Fibroblast of lung (primary cell): Measurements from ENCODE around the gene LRRC61. TPM values are rescaled to one million over a fixed set of nuclear protein-coding genes. Genes with fewer than 3 reads are reported as not detected.

ENCODE experiments used
- DNase-seq, 2 donors: peaks; one replicate each; pipeline versions ENCODE4 v3.0.0 to v3.0.0-alpha.2; 2010; ENCODE audit warnings: low read depth in 2 of 2
- H2AFZ ChIP-seq: 2 replicates; pipeline ENCODE4 v1.5.1; 2012; ENCODE audit warnings: low read length, control low read depth, inconsistent platforms
- H3K27ac ChIP-seq: 2 replicates; pipeline ENCODE4 v1.5.1; 2011; ENCODE audit warnings: low read length, control low read depth; ENCODE audit not compliant: insufficient read depth
- H3K27me3 ChIP-seq: 2 replicates; pipeline ENCODE4 v1.5.1; 2011; ENCODE audit warnings: mild to moderate bottlenecking, low read length; ENCODE audit not compliant: control insufficient read depth, insufficient read depth
- H3K36me3 ChIP-seq: 2 replicates; pipeline ENCODE4 v1.5.1; 2011; ENCODE audit warnings: low read length; ENCODE audit not compliant: control insufficient read depth, insufficient read depth
- H3K4me1 ChIP-seq: 2 replicates; pipeline ENCODE4 v1.5.1; 2011; ENCODE audit warnings: low read length; ENCODE audit not compliant: control insufficient read depth, insufficient read depth; ENCODE audit errors: extremely low read depth
- H3K4me2 ChIP-seq: 2 replicates; pipeline ENCODE4 v1.5.1; 2011; ENCODE audit warnings: low read length, control low read depth; ENCODE audit not compliant: insufficient read depth; ENCODE audit errors: extremely low read depth
- H3K4me3 ChIP-seq, 4 experiments: fragments of 200-600 bp in 1 of 4; sonication (generic) in 1 of 4; replicated peaks in 1 of 4; 2 replicates each; pipeline ENCODE4 v1.5.1; 2011 to 2016; ENCODE audit warnings: low read length in 4 of 4, low read depth in 3 of 4, mild to moderate bottlenecking in 3 of 4, control low read depth in 2 of 4, inconsistent platforms in 1 of 4, mixed read lengths in 1 of 4; ENCODE audit not compliant: insufficient read depth in 1 of 4; ENCODE audit errors: control extremely low read depth in 1 of 4
- H3K79me2 ChIP-seq: 2 replicates; pipeline ENCODE4 v1.5.1; 2012; ENCODE audit warnings: mild to moderate bottlenecking, low read length, inconsistent platforms; ENCODE audit not compliant: control insufficient read depth, insufficient read depth
- H3K9ac ChIP-seq: 2 replicates; pipeline ENCODE4 v1.5.1; 2011; ENCODE audit warnings: mild to moderate bottlenecking, low read length, control low read depth; ENCODE audit not compliant: insufficient read depth
- H3K9me3 ChIP-seq: 2 replicates; pipeline ENCODE4 v1.5.1; 2012; ENCODE audit warnings: low read depth, low read length; ENCODE audit not compliant: control insufficient read depth, insufficient read depth
- H4K20me1 ChIP-seq: 2 replicates; pipeline ENCODE4 v1.5.1; 2011; ENCODE audit warnings: low read length; ENCODE audit not compliant: control insufficient read depth, insufficient read depth; ENCODE audit errors: extremely low read depth
- EZH2 ChIP-seq: IDR thresholded peaks from 2 replicates; pipeline ENCODE4 v1.5.1; 2012; ENCODE audit warnings: low read length, control low read depth, mild to moderate bottlenecking; ENCODE audit errors: missing control alignments
- polyA plus RNA-seq, 2 donors: library from polyadenylated mRNA; depleted of rRNA in 1 of 2; stranded (reverse) in 1 of 2; unstranded in 1 of 2; fragments of >200 nt; gene quantifications; 2 replicates each; pipeline ENCODE4 v1.2.1, GENCODE V29; 2011 to 2012; ENCODE audit warnings: missing spikeins in 1 of 2
- total RNA-seq: library from RNA; depleted of rRNA; stranded (reverse); fragments of >200 nt; gene quantifications from 2 replicates; pipeline ENCODE4 v1.2.1, GENCODE V29; 2014
- TF ChIP-seq, protein P1 (sequence below), 2 donors: IDR thresholded peaks in 1 of 2; conservative IDR thresholded peaks in 1 of 2; 1 replicate in 1 of 2; 2 replicates in 1 of 2; pipeline ENCODE4 v1.5.1; 2011 to 2012; ENCODE audit warnings: low read length in 2 of 2, control low read depth in 1 of 2, inconsistent platforms in 1 of 2, low read depth in 1 of 2, mild to moderate bottlenecking in 1 of 2

Gene LRRC61
- total and polyA plus RNA-seq, 2 donors (not counting 1 experiment from before 2014, with no cell fraction given) = 0.03 to 0.33 TPM

DNA sequence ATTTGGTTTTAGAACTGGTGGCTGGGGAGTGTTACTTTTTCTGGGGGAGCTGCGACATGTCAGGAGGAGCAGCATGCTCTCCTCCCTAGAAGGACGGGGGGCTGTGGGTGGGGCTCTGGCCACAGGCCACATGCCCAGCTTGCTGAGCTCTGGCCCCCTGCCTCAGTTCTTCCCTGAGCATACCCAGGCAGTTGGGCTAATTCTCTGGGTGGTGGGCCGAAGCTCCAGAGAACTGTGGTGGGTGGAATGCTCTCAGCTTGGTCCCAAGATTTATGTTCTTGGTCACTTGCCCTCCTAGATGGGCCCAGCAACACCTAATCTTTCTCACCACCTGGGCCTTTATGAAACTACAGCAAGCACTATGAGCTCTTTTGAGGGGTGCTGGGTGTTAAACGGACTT, 50.9 kb downstream of the LRRC61 start:
- H2AFZ ChIP-seq = no peak overlapping the region
- peaks cover 10% of the 10 kb centered on the region for H3K4me1 ChIP-seq
- H3K27ac ChIP-seq = no peak overlapping the region
- no peaks in the 10 kb centered on the region for H3K27me3 ChIP-seq
- no peak overlapping the region for H3K4me2 ChIP-seq
- no peak overlapping the region for H3K9ac ChIP-seq
- no peak overlapping the region for H3K4me3 ChIP-seq
- H3K9me3 ChIP-seq = no peaks in the 10 kb centered on the region
- peaks cover 38% of the 10 kb centered on the region for H3K79me2 ChIP-seq
- TF ChIP-seq, protein P1, sequence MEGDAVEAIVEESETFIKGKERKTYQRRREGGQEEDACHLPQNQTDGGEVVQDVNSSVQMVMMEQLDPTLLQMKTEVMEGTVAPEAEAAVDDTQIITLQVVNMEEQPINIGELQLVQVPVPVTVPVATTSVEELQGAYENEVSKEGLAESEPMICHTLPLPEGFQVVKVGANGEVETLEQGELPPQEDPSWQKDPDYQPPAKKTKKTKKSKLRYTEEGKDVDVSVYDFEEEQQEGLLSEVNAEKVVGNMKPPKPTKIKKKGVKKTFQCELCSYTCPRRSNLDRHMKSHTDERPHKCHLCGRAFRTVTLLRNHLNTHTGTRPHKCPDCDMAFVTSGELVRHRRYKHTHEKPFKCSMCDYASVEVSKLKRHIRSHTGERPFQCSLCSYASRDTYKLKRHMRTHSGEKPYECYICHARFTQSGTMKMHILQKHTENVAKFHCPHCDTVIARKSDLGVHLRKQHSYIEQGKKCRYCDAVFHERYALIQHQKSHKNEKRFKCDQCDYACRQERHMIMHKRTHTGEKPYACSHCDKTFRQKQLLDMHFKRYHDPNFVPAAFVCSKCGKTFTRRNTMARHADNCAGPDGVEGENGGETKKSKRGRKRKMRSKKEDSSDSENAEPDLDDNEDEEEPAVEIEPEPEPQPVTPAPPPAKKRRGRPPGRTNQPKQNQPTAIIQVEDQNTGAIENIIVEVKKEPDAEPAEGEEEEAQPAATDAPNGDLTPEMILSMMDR (conservative IDR thresholded peaks at IDR 0.05 in 1 of 2, IDR thresholded peaks at IDR 0.05 in 1 of 2; ENCODE audit: low read depth in 1 of 2, low read length in 2 of 2) = no peak
- TF ChIP-seq EZH2 = no peak
- H3K36me3 ChIP-seq = peaks cover 19% of the 10 kb centered on the region
- H4K20me1 ChIP-seq = no peaks in the 10 kb centered on the region
- DNase-seq = no peak

- TF ChIP-seq, protein P1 (conservative IDR thresholded peaks at IDR 0.05 in 1 of 2, IDR thresholded peaks at IDR 0.05 in 1 of 2; ENCODE audit: low read depth in 1 of 2, low read length in 2 of 2) = no peak
- TF ChIP-seq EZH2 = no peak
- no peak for DNase-seq
These were observed 51.3 kb downstream of the LRRC61 start for GRCh38 chr7:150374472-150374871.

DNA sequence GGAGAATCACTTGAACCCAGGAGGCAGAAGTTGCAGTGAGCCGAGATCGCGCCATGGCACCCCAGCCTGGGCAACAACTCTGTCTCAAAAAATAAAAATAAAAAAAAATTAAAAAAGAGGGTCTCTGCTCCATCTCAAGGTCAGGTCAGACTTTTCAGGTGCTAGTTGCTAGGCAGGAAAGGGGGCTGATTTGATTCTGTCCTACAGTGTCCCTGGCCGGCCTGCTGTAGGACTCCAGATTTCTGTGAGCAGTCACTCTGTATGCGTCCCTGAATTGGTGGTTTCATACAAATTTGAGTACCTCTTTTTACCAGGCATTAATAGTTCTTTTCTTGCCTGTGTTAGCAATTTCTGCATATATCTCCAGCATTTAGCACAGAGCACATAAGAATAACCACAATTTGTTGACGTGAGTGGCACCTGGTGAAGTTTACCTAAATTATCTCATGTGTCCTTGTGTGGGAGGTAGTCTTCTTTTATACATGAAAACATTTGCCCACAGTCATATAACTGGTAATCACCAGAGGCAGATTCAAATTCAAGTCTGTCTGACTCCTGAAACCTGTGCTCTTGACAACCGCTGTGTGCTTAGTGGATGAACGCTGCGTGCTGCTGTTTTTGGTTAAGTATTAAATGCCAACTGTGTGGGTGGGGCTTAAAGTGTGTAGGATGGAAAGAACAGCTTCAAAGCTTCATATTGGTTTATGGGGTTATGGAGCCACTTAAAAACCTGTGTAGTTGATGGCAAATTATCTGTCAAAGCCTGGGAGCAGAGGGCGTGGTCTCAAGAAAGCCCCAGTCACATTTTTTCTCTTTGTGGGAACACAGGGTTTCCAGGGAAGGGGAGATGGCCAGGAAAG, 52.7 kb downstream of the LRRC61 start:
- Histone ChIP-seq H3K27ac (no peak overlapping the region), H3K9me3 (no peaks in the 10 kb centered on the region), H2AFZ (no peak overlapping the region), H3K36me3 (peaks cover 19% of the 10 kb centered on the region), H3K9ac (no peak overlapping the region), H3K4me1 (peaks cover 8% of the 10 kb centered on the region), H3K4me2 (no peak overlapping the region), H4K20me1 (no peaks in the 10 kb centered on the region), H3K4me3 (no peak overlapping the region), H3K79me2 (peaks cover 22% of the 10 kb centered on the region), H3K27me3 (no peaks in the 10 kb centered on the region)
- no peak for TF ChIP-seq EZH2
- TF ChIP-seq, protein P1 (conservative IDR thresholded peaks at IDR 0.05 in 1 of 2, IDR thresholded peaks at IDR 0.05 in 1 of 2; ENCODE audit: low read depth in 1 of 2, low read length in 2 of 2) = no peak
- DNase-seq = no peak

More at GRCh38 chr7:150374472-150374871, 51.3 kb downstream of the LRRC61 start:
- Histone ChIP-seq H3K36me3 (peaks cover 19% of the 10 kb centered on the region), H4K20me1 (no peaks in the 10 kb centered on the region), H3K4me1 (peaks cover 10% of the 10 kb centered on the region), H3K79me2 (peaks cover 33% of the 10 kb centered on the region), H2AFZ (no peak overlapping the region), H3K4me2 (no peak overlapping the region), H3K9ac (no peak overlapping the region), H3K9me3 (no peaks in the 10 kb centered on the region), H3K27me3 (no peaks in the 10 kb centered on the region), H3K27ac (no peak overlapping the region), H3K4me3 (no peak overlapping the region)
